Panc1 (cell line): ENCODE data around the gene CYRIA.

Experiments used
- POLR2AphosphoS5 ChIP-seq: IDR thresholded peaks from 2 replicates; pipeline ENCODE4 v1.6.1; 2012; ENCODE audit warnings: mild to moderate bottlenecking, low read depth, low read length, moderate library complexity
- SIN3A ChIP-seq: IDR thresholded peaks from 2 replicates; pipeline ENCODE4 v1.6.1; 2012; ENCODE audit warnings: low read depth, mild to moderate bottlenecking, low read length, moderate library complexity, borderline replicate concordance; ENCODE audit not compliant: insufficient read depth
- TF ChIP-seq, protein P1 (sequence below), 2 experiments: IDR thresholded peaks; 2 replicates each; pipeline ENCODE4 v1.6.1; 2011 to 2012; ENCODE audit warnings: low read depth in 2 of 2, control low read depth in 1 of 2, low read length in 1 of 2, mild to moderate bottlenecking in 1 of 2, moderate library complexity in 1 of 2; ENCODE audit not compliant: insufficient read depth in 1 of 2
- TF ChIP-seq, protein P2 (sequence below): fragments of 450-650 bp; IDR thresholded peaks from 2 replicates; pipeline ENCODE4 v1.5.1; 2017; ENCODE audit warnings: mild to moderate bottlenecking

- TF ChIP-seq, protein P1, sequence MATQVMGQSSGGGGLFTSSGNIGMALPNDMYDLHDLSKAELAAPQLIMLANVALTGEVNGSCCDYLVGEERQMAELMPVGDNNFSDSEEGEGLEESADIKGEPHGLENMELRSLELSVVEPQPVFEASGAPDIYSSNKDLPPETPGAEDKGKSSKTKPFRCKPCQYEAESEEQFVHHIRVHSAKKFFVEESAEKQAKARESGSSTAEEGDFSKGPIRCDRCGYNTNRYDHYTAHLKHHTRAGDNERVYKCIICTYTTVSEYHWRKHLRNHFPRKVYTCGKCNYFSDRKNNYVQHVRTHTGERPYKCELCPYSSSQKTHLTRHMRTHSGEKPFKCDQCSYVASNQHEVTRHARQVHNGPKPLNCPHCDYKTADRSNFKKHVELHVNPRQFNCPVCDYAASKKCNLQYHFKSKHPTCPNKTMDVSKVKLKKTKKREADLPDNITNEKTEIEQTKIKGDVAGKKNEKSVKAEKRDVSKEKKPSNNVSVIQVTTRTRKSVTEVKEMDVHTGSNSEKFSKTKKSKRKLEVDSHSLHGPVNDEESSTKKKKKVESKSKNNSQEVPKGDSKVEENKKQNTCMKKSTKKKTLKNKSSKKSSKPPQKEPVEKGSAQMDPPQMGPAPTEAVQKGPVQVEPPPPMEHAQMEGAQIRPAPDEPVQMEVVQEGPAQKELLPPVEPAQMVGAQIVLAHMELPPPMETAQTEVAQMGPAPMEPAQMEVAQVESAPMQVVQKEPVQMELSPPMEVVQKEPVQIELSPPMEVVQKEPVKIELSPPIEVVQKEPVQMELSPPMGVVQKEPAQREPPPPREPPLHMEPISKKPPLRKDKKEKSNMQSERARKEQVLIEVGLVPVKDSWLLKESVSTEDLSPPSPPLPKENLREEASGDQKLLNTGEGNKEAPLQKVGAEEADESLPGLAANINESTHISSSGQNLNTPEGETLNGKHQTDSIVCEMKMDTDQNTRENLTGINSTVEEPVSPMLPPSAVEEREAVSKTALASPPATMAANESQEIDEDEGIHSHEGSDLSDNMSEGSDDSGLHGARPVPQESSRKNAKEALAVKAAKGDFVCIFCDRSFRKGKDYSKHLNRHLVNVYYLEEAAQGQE (IDR thresholded peaks at IDR 0.05; ENCODE audit: insufficient read depth in 1 of 2, low read depth in 2 of 2, low read length in 1 of 2), result no peak
- TF ChIP-seq SIN3A (no peak), POLR2AphosphoS5 (no peak)
- TF ChIP-seq, protein P2, sequence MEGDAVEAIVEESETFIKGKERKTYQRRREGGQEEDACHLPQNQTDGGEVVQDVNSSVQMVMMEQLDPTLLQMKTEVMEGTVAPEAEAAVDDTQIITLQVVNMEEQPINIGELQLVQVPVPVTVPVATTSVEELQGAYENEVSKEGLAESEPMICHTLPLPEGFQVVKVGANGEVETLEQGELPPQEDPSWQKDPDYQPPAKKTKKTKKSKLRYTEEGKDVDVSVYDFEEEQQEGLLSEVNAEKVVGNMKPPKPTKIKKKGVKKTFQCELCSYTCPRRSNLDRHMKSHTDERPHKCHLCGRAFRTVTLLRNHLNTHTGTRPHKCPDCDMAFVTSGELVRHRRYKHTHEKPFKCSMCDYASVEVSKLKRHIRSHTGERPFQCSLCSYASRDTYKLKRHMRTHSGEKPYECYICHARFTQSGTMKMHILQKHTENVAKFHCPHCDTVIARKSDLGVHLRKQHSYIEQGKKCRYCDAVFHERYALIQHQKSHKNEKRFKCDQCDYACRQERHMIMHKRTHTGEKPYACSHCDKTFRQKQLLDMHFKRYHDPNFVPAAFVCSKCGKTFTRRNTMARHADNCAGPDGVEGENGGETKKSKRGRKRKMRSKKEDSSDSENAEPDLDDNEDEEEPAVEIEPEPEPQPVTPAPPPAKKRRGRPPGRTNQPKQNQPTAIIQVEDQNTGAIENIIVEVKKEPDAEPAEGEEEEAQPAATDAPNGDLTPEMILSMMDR, result no peak
Measured at GRCh38 chr2:16664052-16664731, 1.4 kb downstream of the CYRIA start.
